HUES6 (cell line): ENCODE measurements around the gene QKI.

Source experiments
- H3K27ac ChIP-seq: 2 replicates; pipeline ENCODE4 v1.7.0; 2013; ENCODE audit warnings: low read depth, mild to moderate bottlenecking, low read length, inconsistent platforms
- H3K27me3 ChIP-seq: 2 replicates; pipeline ENCODE4 v1.6.1; 2013; ENCODE audit warnings: low read length; ENCODE audit not compliant: control insufficient read depth, insufficient read depth
- H3K36me3 ChIP-seq: 2 replicates; pipeline ENCODE4 v1.6.1; 2013; ENCODE audit warnings: low read length; ENCODE audit not compliant: control insufficient read depth, insufficient read depth
- H3K4me1 ChIP-seq: 2 replicates; pipeline ENCODE4 v1.6.1; 2013; ENCODE audit warnings: low read length; ENCODE audit not compliant: control insufficient read depth, insufficient read depth
- H3K4me3 ChIP-seq: 2 replicates; pipeline ENCODE4 v1.5.1; 2013; ENCODE audit warnings: low read depth, low read length
- H3K9ac ChIP-seq: one replicate; pipeline ENCODE4 v1.6.1; 2013; ENCODE audit warnings: mild to moderate bottlenecking, low read length
- H3K9me3 ChIP-seq: 2 replicates; pipeline ENCODE4 v1.6.1; 2013; ENCODE audit warnings: low read depth, low read length; ENCODE audit not compliant: control insufficient read depth, insufficient read depth

Gene QKI

GRCh38 chr6:163608204-163608644 is 193.7 kb downstream of the QKI start:
- peaks cover 3% of the 10 kb centered on the region; the same call in 1 of the 2 replicates for H3K4me1 ChIP-seq
- H3K27ac ChIP-seq = no peak overlapping the region
- no peak overlapping the region for H3K9ac ChIP-seq
- no peaks in the 10 kb centered on the region for H3K9me3 ChIP-seq
- H3K27me3 ChIP-seq = no peaks in the 10 kb centered on the region
- H3K4me3 ChIP-seq = no peak overlapping the region
- no peaks in the 10 kb centered on the region for H3K36me3 ChIP-seq

DNA sequence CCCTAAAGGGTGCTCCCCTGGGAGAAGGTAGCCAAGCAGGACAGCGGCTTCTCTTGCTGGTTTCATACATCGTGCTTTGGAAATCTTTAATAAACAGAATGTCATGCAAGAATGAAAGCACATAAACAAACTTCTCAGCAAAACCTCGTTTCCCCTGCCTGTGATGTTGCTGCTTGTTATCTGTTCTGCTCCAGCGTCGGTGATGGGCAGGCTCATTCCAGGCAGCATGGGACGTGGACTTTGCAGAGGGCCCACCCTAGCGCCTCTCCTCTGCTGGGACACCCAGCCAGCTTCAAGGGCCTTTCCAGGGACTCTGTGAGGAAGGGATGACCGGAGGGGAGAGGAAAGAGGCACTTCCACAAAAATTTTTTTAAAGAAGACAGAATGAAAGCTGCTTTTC is 197.7 kb downstream of the QKI start:
- no peaks in the 10 kb centered on the region for H3K9me3 ChIP-seq
- H3K36me3 ChIP-seq = no peaks in the 10 kb centered on the region
- no peak overlapping the region for H3K27ac ChIP-seq

DNA sequence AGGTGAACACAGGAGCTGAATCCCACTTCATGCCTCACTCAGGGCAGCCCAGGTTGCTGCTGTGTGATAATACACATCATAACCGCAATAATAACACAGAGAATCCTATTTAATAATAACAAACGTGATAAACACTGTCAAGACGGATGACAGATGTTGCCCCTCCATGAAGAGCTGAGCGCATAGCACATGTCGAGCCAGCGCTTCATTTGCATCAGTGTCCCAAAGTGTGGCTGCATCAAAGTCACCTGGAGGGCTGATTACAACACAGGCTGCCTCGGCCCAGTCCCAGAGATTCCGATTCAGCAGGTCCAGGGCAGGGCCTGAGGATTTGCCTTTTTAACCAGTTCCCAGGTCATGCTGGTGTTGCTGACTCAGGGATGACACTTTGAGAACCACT is 198.5 kb downstream of the QKI start:
- Histone ChIP-seq H3K9ac (no peak overlapping the region), H3K9me3 (no peaks in the 10 kb centered on the region), H3K27ac (no peak overlapping the region), H3K4me1 (peaks cover 3% of the 10 kb centered on the region; the same call in 1 of the 2 replicates), H3K4me3 (no peak overlapping the region), H3K27me3 (no peaks in the 10 kb centered on the region), H3K36me3 (no peaks in the 10 kb centered on the region)

More for the DNA sequence above, 197.7 kb downstream of the QKI start:
- H3K27me3 ChIP-seq = no peaks in the 10 kb centered on the region
- H3K4me1 ChIP-seq = peaks cover 3% of the 10 kb centered on the region; the same call in 1 of the 2 replicates
- H3K4me3 ChIP-seq = no peak overlapping the region
- H3K9ac ChIP-seq = no peak overlapping the region

- 0 out of 2 replicates have a peak, but pooled peaks cover 3% of the 10 kb centered on the region for H3K9me3 ChIP-seq
- no peaks in the 10 kb centered on the region for H3K27me3 ChIP-seq
- no peaks in the 10 kb centered on the region for H3K4me1 ChIP-seq
- H3K4me3 ChIP-seq = no peak overlapping the region
- no peak overlapping the region for H3K27ac ChIP-seq
- H3K9ac ChIP-seq = no peak overlapping the region
- no peaks in the 10 kb centered on the region for H3K36me3 ChIP-seq
Measured at GRCh38 chr6:163613668-163614067, 199.2 kb downstream of the QKI start.

DNA sequence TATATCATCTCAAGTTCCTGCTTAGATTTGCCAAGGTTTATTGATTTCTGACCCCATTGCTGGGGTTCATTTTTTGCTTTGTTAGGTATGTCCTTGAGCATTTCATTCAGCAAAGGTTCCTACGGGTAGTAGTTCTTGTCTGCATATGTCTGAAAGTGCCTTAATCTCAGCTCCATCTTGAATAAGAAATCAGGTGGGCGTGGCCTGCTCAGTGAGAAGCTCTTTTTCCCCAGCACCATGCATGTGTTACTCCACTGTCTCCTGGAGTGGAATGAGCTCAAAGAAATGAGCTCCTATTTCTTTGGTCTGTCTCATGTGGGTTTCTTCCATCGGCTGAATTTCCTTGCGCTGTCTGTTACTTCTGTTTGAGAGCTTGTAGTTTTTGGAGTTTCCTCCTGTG is 201.9 kb downstream of the QKI start:
- no peaks in the 10 kb centered on the region for H3K4me1 ChIP-seq
- H3K9me3 ChIP-seq = 0 out of 2 replicates have a peak, but pooled peaks cover 3% of the 10 kb centered on the region
- H3K4me3 ChIP-seq = no peak overlapping the region

GRCh38 chr6:163617549-163617948 is 203.0 kb downstream of the QKI start:
- H3K27ac ChIP-seq = no peak overlapping the region

More for the DNA sequence above, 201.9 kb downstream of the QKI start:
- no peak overlapping the region for H3K27ac ChIP-seq
- H3K36me3 ChIP-seq = no peaks in the 10 kb centered on the region
- H3K27me3 ChIP-seq = no peaks in the 10 kb centered on the region
- H3K9ac ChIP-seq = no peak overlapping the region

DNA sequence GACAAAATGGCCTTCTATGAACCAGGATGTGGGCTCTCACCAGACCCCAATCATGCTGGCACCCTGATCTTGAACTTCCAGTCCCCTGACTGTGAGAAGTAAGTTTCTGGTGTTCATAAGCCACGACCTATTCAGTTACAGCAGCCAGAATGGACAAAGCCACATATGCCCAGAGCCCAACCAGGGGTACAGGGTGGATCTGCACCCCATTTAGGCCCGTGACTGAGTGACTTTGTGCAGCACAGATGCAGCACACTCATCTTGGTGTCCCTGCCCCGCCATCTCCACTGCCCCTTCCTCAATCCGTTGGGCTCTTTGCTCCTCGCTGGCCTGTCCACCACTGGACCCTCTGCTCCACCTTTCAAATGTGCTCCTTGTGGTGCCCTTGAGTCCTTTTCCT is 205.6 kb downstream of the QKI start:
- H3K9ac ChIP-seq = no peak overlapping the region
- no peaks in the 10 kb centered on the region for H3K36me3 ChIP-seq
- 0 out of 2 replicates have a peak, but pooled peaks cover 3% of the 10 kb centered on the region for H3K9me3 ChIP-seq
- no peaks in the 10 kb centered on the region for H3K27me3 ChIP-seq
- no peak overlapping the region for H3K4me3 ChIP-seq
- H3K27ac ChIP-seq = no peak overlapping the region
- H3K4me1 ChIP-seq = no peaks in the 10 kb centered on the region

More at GRCh38 chr6:163617549-163617948, 203.0 kb downstream of the QKI start:
- no peaks in the 10 kb centered on the region for H3K27me3 ChIP-seq
- no peaks in the 10 kb centered on the region for H3K4me1 ChIP-seq
- H3K9me3 ChIP-seq = 0 out of 2 replicates have a peak, but pooled peaks cover 3% of the 10 kb centered on the region
- H3K4me3 ChIP-seq = no peak overlapping the region
- H3K36me3 ChIP-seq = no peaks in the 10 kb centered on the region
- H3K9ac ChIP-seq = no peak overlapping the region

DNA sequence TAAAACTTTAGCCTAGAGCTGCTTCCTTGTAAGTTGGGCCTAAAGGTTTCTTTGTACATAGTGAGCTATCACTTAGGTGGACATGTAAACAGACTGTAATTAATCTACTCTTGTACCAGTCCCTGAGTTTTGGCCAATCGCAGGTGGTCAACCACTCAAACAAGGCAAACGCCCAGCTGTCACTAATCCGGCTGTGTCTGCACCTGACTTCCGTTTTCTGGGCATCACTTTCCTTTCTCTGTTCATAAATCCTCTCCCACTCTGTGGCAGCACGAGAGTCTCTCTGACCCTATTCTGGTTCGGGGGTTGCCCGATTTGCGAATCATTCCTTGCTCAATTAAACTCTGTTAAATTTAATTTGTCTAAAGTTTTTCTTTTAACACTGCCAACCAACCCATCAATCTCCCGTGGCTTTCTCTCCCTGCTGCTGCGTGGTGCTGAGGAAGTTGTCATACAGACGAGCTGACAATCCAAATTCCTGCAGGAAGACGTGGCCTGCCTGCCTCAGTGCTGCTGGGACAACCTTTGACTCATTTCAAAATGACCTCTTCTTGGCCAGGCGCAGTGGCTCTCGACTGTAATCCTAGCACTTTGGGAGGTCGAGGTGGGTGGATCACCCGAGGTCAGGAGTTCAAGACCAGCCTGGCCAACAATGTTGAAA is 206.3 kb downstream of the QKI start:
- Histone ChIP-seq H3K36me3 (no peaks in the 10 kb centered on the region), H3K27ac (no peak overlapping the region), H3K27me3 (no peaks in the 10 kb centered on the region), H3K9ac (no peak overlapping the region), H3K4me3 (no peak overlapping the region), H3K9me3 (0 out of 2 replicates have a peak, but pooled peaks cover 3% of the 10 kb centered on the region), H3K4me1 (no peaks in the 10 kb centered on the region)

GRCh38 chr6:163625265-163625664 is 210.7 kb downstream of the QKI start:
- no peaks in the 10 kb centered on the region for H3K4me1 ChIP-seq
- no peak overlapping the region for H3K9ac ChIP-seq
- H3K27ac ChIP-seq = no peak overlapping the region
- no peak overlapping the region for H3K4me3 ChIP-seq
- no peaks in the 10 kb centered on the region for H3K36me3 ChIP-seq
- H3K27me3 ChIP-seq = no peaks in the 10 kb centered on the region
- H3K9me3 ChIP-seq = peaks cover 11% of the 10 kb centered on the region

GRCh38 chr6:163626073-163626867 is 211.8 kb downstream of the QKI start:
- H3K4me3 ChIP-seq = no peak overlapping the region
- H3K9ac ChIP-seq = no peak overlapping the region
- no peak overlapping the region for H3K27ac ChIP-seq

More at GRCh38 chr6:163626073-163626867, 211.8 kb downstream of the QKI start:
- Histone ChIP-seq H3K4me1 (no peaks in the 10 kb centered on the region), H3K36me3 (no peaks in the 10 kb centered on the region), H3K27me3 (no peaks in the 10 kb centered on the region), H3K9me3 (peaks cover 15% of the 10 kb centered on the region)
